ENCODE data around the gene HSF5.

The HSF5 gene

GRCh38 chr17:58421711-58422110 is 66.5 kb downstream of the HSF5 start:
- no peaks in the 10 kb centered on the region for H3K9me3 ChIP-seq (ENCODE audit: control insufficient read depth, insufficient read depth, low read depth, low read length)
- peaks cover 7% of the 10 kb centered on the region for H3K4me1 ChIP-seq (ENCODE audit: control insufficient read depth, insufficient read depth, low read length)
- no peak overlapping the region for H3K4me3 ChIP-seq (ENCODE audit: low read depth, low read length)
- no peaks in the 10 kb centered on the region for H3K36me3 ChIP-seq (ENCODE audit: control insufficient read depth, insufficient read depth, low read length)
- H3K27ac ChIP-seq (ENCODE audit: low read depth, low read length) = no peak overlapping the region
- no peaks in the 10 kb centered on the region for H3K27me3 ChIP-seq (ENCODE audit: control insufficient read depth, insufficient read depth, low read length)
- H3K9ac ChIP-seq (ENCODE audit: low read length) = no peak overlapping the region

DNA sequence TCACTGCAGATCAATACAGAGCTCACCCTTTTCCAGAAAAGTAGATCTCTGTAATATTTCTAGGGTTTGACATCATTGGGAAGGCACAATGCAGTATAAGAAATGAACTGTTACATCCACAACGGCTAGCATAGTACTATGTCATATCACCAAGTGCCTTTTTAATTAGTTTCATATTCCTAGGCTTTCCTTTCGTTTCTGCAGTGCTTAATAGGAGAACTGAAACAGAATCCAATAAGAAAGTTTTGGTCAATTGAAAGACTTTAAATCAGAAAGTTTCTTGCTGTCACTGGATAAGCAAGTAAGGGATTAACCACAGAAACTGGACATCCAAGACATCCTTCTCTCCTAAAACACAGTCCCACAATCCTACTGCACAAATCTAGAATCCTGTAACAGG is 67.4 kb downstream of the HSF5 start:
- Histone ChIP-seq H3K4me3 (ENCODE audit: low read depth, low read length) (no peak overlapping the region), H3K4me1 (ENCODE audit: control insufficient read depth, insufficient read depth, low read length) (peaks cover 10% of the 10 kb centered on the region), H3K36me3 (ENCODE audit: control insufficient read depth, insufficient read depth, low read length) (no peaks in the 10 kb centered on the region), H3K9me3 (ENCODE audit: control insufficient read depth, insufficient read depth, low read depth, low read length) (no peaks in the 10 kb centered on the region), H3K27ac (ENCODE audit: low read depth, low read length) (no peak overlapping the region), H3K9ac (ENCODE audit: low read length) (no peak overlapping the region), H3K27me3 (ENCODE audit: control insufficient read depth, insufficient read depth, low read length) (no peaks in the 10 kb centered on the region)

DNA sequence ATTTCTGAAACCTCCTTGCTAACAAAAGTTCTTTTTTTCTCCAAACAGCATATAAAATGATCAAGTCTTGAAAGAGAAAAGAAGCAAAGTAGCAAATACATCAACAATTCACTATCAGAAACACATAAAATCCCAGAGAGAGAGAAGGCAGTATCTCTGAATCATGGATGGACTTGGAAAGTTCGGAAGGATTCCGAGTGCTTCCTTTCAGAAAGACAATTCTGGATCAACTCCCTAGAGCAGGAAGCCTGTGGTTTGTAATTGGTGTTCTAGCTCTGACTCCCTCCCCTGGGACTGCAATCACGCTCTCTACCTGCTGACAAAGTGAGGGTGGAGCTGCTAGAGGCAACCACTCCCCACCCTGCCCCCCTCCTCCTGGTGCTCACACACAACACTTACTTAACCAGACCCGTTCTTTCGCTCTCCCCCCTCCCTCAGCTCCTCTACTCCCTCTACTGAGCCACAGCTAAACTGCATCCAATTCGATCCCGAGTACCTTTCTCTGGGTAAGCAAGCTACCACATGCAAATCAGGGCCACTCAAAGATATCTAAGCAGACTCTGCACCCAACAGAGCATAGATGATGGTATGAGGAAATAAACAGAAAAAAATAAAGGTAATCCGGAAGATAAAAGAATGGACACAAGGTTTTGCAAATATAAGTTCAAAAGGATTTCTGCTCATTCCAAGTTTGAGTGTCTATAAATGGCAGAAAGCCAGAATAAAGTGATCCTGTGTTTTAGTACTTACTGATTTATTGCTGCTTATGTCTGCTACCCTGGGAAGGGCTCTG is 70.7 kb downstream of the HSF5 start, which contains the start of gene RNF43:
Gene RNF43, minus strand, starts transcription at position 235 of the 793 bp plus-strand sequence. CDS start 1,957 bp downstream, outside the sequence.
- H3K4me1 ChIP-seq (ENCODE audit: control insufficient read depth, insufficient read depth, low read length) = peaks cover 24% of the 10 kb centered on the region

GRCh38 chr17:58416937-58417299 is 71.3 kb downstream of the HSF5 start:
- peak overlapping the region; percentile 62 for H3K27ac ChIP-seq (ENCODE audit: low read depth, low read length)
- H3K9me3 ChIP-seq (ENCODE audit: control insufficient read depth, insufficient read depth, low read depth, low read length) = no peaks in the 10 kb centered on the region
- H3K4me3 ChIP-seq (ENCODE audit: low read depth, low read length) = peak overlapping the region; percentile 69
- H3K9ac ChIP-seq (ENCODE audit: low read length) = peak overlapping the region; percentile 57
- no peaks in the 10 kb centered on the region for H3K36me3 ChIP-seq (ENCODE audit: control insufficient read depth, insufficient read depth, low read length)
- no peaks in the 10 kb centered on the region for H3K27me3 ChIP-seq (ENCODE audit: control insufficient read depth, insufficient read depth, low read length)
- H3K4me1 ChIP-seq (ENCODE audit: control insufficient read depth, insufficient read depth, low read length) = peaks cover 23% of the 10 kb centered on the region

More for the DNA sequence above, 70.7 kb downstream of the HSF5 start, which contains the start of gene RNF43:
- H3K27ac ChIP-seq (ENCODE audit: low read depth, low read length) = peak within 1 kb of the TSS; percentile 62
- no peaks in the 10 kb centered on the region for H3K27me3 ChIP-seq (ENCODE audit: control insufficient read depth, insufficient read depth, low read length)
- H3K9ac ChIP-seq (ENCODE audit: low read length) = peak within 1 kb of the TSS; percentile 57
- H3K36me3 ChIP-seq (ENCODE audit: control insufficient read depth, insufficient read depth, low read length) = no peaks in the 10 kb centered on the region
- peak within 1 kb of the TSS; percentile 69 for H3K4me3 ChIP-seq (ENCODE audit: low read depth, low read length)
- no peaks in the 10 kb centered on the region for H3K9me3 ChIP-seq (ENCODE audit: control insufficient read depth, insufficient read depth, low read depth, low read length)

GRCh38 chr17:58416396-58416795 is 71.8 kb downstream of the HSF5 start:
- no peaks in the 10 kb centered on the region for H3K36me3 ChIP-seq (ENCODE audit: control insufficient read depth, insufficient read depth, low read length)
- H3K27me3 ChIP-seq (ENCODE audit: control insufficient read depth, insufficient read depth, low read length) = no peaks in the 10 kb centered on the region
- peak overlapping the region; percentile 57 for H3K9ac ChIP-seq (ENCODE audit: low read length)
- H3K27ac ChIP-seq (ENCODE audit: low read depth, low read length) = peak overlapping the region; percentile 57; the same call in 1 of the 2 replicates
- H3K9me3 ChIP-seq (ENCODE audit: control insufficient read depth, insufficient read depth, low read depth, low read length) = no peaks in the 10 kb centered on the region
- peak overlapping the region; percentile 69 for H3K4me3 ChIP-seq (ENCODE audit: low read depth, low read length)
- H3K4me1 ChIP-seq (ENCODE audit: control insufficient read depth, insufficient read depth, low read length) = peaks cover 21% of the 10 kb centered on the region

- peak overlapping the region; percentile 69 for H3K4me3 ChIP-seq (ENCODE audit: low read depth, low read length)
- peaks cover 21% of the 10 kb centered on the region for H3K4me1 ChIP-seq (ENCODE audit: control insufficient read depth, insufficient read depth, low read length)
- peak overlapping the region; percentile 27 for H3K9ac ChIP-seq (ENCODE audit: low read length)
- H3K27ac ChIP-seq (ENCODE audit: low read depth, low read length) = no peak overlapping the region
- H3K36me3 ChIP-seq (ENCODE audit: control insufficient read depth, insufficient read depth, low read length) = no peaks in the 10 kb centered on the region
- no peaks in the 10 kb centered on the region for H3K9me3 ChIP-seq (ENCODE audit: control insufficient read depth, insufficient read depth, low read depth, low read length)
- no peaks in the 10 kb centered on the region for H3K27me3 ChIP-seq (ENCODE audit: control insufficient read depth, insufficient read depth, low read length)
Observed at GRCh38 chr17:58415371-58416055, 72.7 kb downstream of the HSF5 start.

- H3K9me3 ChIP-seq (ENCODE audit: control insufficient read depth, insufficient read depth, low read depth, low read length) = no peaks in the 10 kb centered on the region
- no peak overlapping the region for H3K27ac ChIP-seq (ENCODE audit: low read depth, low read length)
- peaks cover 21% of the 10 kb centered on the region for H3K4me1 ChIP-seq (ENCODE audit: control insufficient read depth, insufficient read depth, low read length)
- H3K27me3 ChIP-seq (ENCODE audit: control insufficient read depth, insufficient read depth, low read length) = no peaks in the 10 kb centered on the region
- H3K36me3 ChIP-seq (ENCODE audit: control insufficient read depth, insufficient read depth, low read length) = no peaks in the 10 kb centered on the region
- H3K4me3 ChIP-seq (ENCODE audit: low read depth, low read length) = peak overlapping the region; percentile 69
- H3K9ac ChIP-seq (ENCODE audit: low read length) = peak overlapping the region; percentile 50
Observed at GRCh38 chr17:58414596-58414997, 73.6 kb downstream of the HSF5 start.

- H3K4me1 ChIP-seq (ENCODE audit: control insufficient read depth, insufficient read depth, low read length) = peaks cover 21% of the 10 kb centered on the region
- H3K27me3 ChIP-seq (ENCODE audit: control insufficient read depth, insufficient read depth, low read length) = no peaks in the 10 kb centered on the region
- H3K36me3 ChIP-seq (ENCODE audit: control insufficient read depth, insufficient read depth, low read length) = no peaks in the 10 kb centered on the region
- no peaks in the 10 kb centered on the region for H3K9me3 ChIP-seq (ENCODE audit: control insufficient read depth, insufficient read depth, low read depth, low read length)
- peak overlapping the region; percentile 69; the same call in 1 of the 2 replicates for H3K4me3 ChIP-seq (ENCODE audit: low read depth, low read length)
- no peak overlapping the region for H3K27ac ChIP-seq (ENCODE audit: low read depth, low read length)
- H3K9ac ChIP-seq (ENCODE audit: low read length) = no peak overlapping the region
Observed at GRCh38 chr17:58413684-58414083, 74.5 kb downstream of the HSF5 start.

GRCh38 chr17:58412961-58413586 is 75.1 kb downstream of the HSF5 start:
- no peak overlapping the region for H3K9ac ChIP-seq (ENCODE audit: low read length)
- no peak overlapping the region for H3K27ac ChIP-seq (ENCODE audit: low read depth, low read length)
- H3K4me1 ChIP-seq (ENCODE audit: control insufficient read depth, insufficient read depth, low read length) = peaks cover 21% of the 10 kb centered on the region
- no peaks in the 10 kb centered on the region for H3K36me3 ChIP-seq (ENCODE audit: control insufficient read depth, insufficient read depth, low read length)
- peak overlapping the region; percentile 69; the same call in 1 of the 2 replicates for H3K4me3 ChIP-seq (ENCODE audit: low read depth, low read length)
- no peaks in the 10 kb centered on the region for H3K9me3 ChIP-seq (ENCODE audit: control insufficient read depth, insufficient read depth, low read depth, low read length)
- no peaks in the 10 kb centered on the region for H3K27me3 ChIP-seq (ENCODE audit: control insufficient read depth, insufficient read depth, low read length)

DNA sequence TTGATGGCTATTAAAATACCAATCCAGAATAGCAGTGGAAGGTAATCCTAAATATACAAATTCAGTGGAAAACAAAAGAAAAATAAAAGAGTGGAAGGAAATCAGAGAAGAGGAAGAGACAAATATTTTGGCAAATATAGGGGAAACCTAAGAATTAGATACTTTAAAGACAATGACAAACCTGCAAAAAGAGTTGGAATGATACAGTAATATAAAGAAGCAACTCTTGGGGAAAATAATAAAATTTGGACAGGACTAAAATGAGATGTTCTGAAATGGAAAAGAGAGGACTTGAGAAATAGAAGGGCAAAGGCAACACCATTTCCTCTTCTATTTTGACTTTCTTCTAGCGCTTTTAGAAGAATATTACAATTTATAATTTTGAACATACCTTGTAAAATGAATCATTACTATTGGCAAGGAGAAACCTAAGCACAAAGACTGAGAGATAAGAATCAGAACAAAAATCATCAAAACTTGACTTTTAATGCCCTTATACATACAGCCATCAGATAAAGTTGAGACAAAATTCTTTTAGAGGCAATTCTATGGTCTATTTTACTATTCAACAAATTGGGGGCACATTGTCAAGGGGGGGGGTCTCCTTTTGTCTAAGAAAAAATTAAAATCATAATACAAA is 76.0 kb downstream of the HSF5 start:
- H3K4me1 ChIP-seq (ENCODE audit: control insufficient read depth, insufficient read depth, low read length) = peaks cover 17% of the 10 kb centered on the region
- H3K4me3 ChIP-seq (ENCODE audit: low read depth, low read length) = no peak overlapping the region; the same call in 1 of the 2 replicates
- H3K27ac ChIP-seq (ENCODE audit: low read depth, low read length) = no peak overlapping the region

More for the DNA sequence above, 76.0 kb downstream of the HSF5 start:
- H3K9me3 ChIP-seq (ENCODE audit: control insufficient read depth, insufficient read depth, low read depth, low read length) = no peaks in the 10 kb centered on the region
- H3K36me3 ChIP-seq (ENCODE audit: control insufficient read depth, insufficient read depth, low read length) = no peaks in the 10 kb centered on the region
- H3K27me3 ChIP-seq (ENCODE audit: control insufficient read depth, insufficient read depth, low read length) = no peaks in the 10 kb centered on the region
- H3K9ac ChIP-seq (ENCODE audit: low read length) = no peak overlapping the region
